Ascending aorta (tissue), 2 donors: ENCODE results near the gene SRRM2. TPM values are rescaled to one million over a fixed set of nuclear protein-coding genes. Genes with fewer than 3 reads are reported as not detected.

ENCODE experiments used
- DNase-seq, 2 donors: peaks; one replicate each; pipeline ENCODE4 v3.0.0-alpha.2; 2019; ENCODE audit warnings: low spot score in 2 of 2
- H3K27ac ChIP-seq, 2 donors: fragments of 200-600 bp; sonication (generic); one replicate each; pipeline ENCODE4 v1.5.1; 2016 to 2017; ENCODE audit warnings: mild to moderate bottlenecking in 1 of 2
- H3K27me3 ChIP-seq: fragments of 200-600 bp; sonication (generic); one replicate; pipeline ENCODE4 v1.5.1; 2017
- H3K36me3 ChIP-seq, 2 donors: fragments of 200-600 bp; sonication (generic); one replicate each; pipeline ENCODE4 v1.5.1; 2016
- H3K4me1 ChIP-seq, 2 donors: fragments of 200-600 bp; sonication (generic); one replicate each; pipeline ENCODE4 v1.5.1; 2016 to 2017; ENCODE audit warnings: mild to moderate bottlenecking in 1 of 2
- H3K4me3 ChIP-seq, 2 donors: fragments of 200-600 bp; sonication (generic); one replicate each; pipeline ENCODE4 v1.5.1; 2016 to 2017; ENCODE audit warnings: mild to moderate bottlenecking in 1 of 2
- H3K9me3 ChIP-seq, 2 donors: fragments of 200-600 bp; sonication (generic); one replicate each; pipeline ENCODE4 v1.5.1; 2016
- CTCF ChIP-seq, 3 experiments: fragments of 200-600 bp in 2 of 3; fragments of 450-650 bp in 1 of 3; sonication (generic) in 2 of 3; IDR thresholded peaks; one replicate each; pipeline ENCODE4 v1.5.1; 2016 to 2019; ENCODE audit warnings: antibody characterized with exemption in 3 of 3, mild to moderate bottlenecking in 1 of 3, moderate library complexity in 1 of 3
- intact Hi-C: fragments of 100-400 bp; cut with DNase I; formaldehyde crosslinking; loops from one replicate; pipeline ENCODE4 v1.15.1; 2023
- total RNA-seq: library from RNA; depleted of rRNA; stranded (reverse); fragments of >200 nt; gene quantifications from one replicate; pipeline ENCODE4 v1.1.0, GENCODE V29; 2016

Gene SRRM2
- total RNA-seq, 1 donor from 2014 or later: 359 TPM

GRCh38 chr16:2809149-2809760 is 56.8 kb downstream of the SRRM2 start:
- intact Hi-C loops: no loop called here
- Histone ChIP-seq H3K27me3 (no peaks in the 10 kb centered on the region), H3K36me3 (no peaks in the 10 kb centered on the region), H3K4me3 (no peak overlapping the region), H3K9me3 (peaks cover 0 to 6% of the 10 kb centered on the region in 2 donors), H3K27ac (no peak overlapping the region), H3K4me1 (peaks cover 0 to 5% of the 10 kb centered on the region in 2 donors)
- no peak for DNase-seq
- TF ChIP-seq CTCF (IDR thresholded peaks at IDR 0.05): no peak

GRCh38 chr16:2810651-2811050 is 58.2 kb downstream of the SRRM2 start:
- no peak for TF ChIP-seq CTCF (IDR thresholded peaks at IDR 0.05)
- Histone ChIP-seq H3K9me3 (no peaks in the 10 kb centered on the region), H3K27me3 (no peaks in the 10 kb centered on the region), H3K27ac (no peak overlapping the region), H3K4me3 (no peak overlapping the region), H3K36me3 (no peaks in the 10 kb centered on the region), H3K4me1 (peaks cover 0 to 5% of the 10 kb centered on the region in 2 donors)
- no peak for DNase-seq
- intact Hi-C loops: no loop called here

GRCh38 chr16:2811703-2812471 is 59.4 kb downstream of the SRRM2 start:
- H3K4me3 ChIP-seq: no peak overlapping the region
- H3K9me3 ChIP-seq: no peaks in the 10 kb centered on the region
- TF ChIP-seq CTCF (IDR thresholded peaks at IDR 0.05): no peak
- H3K4me1 ChIP-seq: peaks cover 0 to 5% of the 10 kb centered on the region in 2 donors
- DNase-seq: no peak
- intact Hi-C loops: no loop called here
- H3K27me3 ChIP-seq: no peaks in the 10 kb centered on the region
- no peak overlapping the region for H3K27ac ChIP-seq
- H3K36me3 ChIP-seq: no peaks in the 10 kb centered on the region

- TF ChIP-seq CTCF (IDR thresholded peaks at IDR 0.05): no peak
- Histone ChIP-seq H3K4me1 (peaks cover 0 to 5% of the 10 kb centered on the region in 2 donors), H3K27ac (no peak overlapping the region), H3K9me3 (no peaks in the 10 kb centered on the region), H3K27me3 (no peaks in the 10 kb centered on the region), H3K4me3 (no peak overlapping the region), H3K36me3 (no peaks in the 10 kb centered on the region)
- intact Hi-C loops: no loop called here
- no peak for DNase-seq
Observed at GRCh38 chr16:2813771-2814221, 61.4 kb downstream of the SRRM2 start.

- Histone ChIP-seq H3K36me3 (no peaks in the 10 kb centered on the region), H3K4me3 (no peak overlapping the region), H3K4me1 (peaks cover 0 to 5% of the 10 kb centered on the region in 2 donors), H3K27me3 (no peaks in the 10 kb centered on the region), H3K27ac (no peak overlapping the region), H3K9me3 (no peaks in the 10 kb centered on the region)
- no peak for DNase-seq
- intact Hi-C loops: no loop called here
- no peak for TF ChIP-seq CTCF (IDR thresholded peaks at IDR 0.05)
Observed at GRCh38 chr16:2814551-2815298, 62.3 kb downstream of the SRRM2 start.
